Activated T-helper 17 cell treated with anti-CD3 and anti-CD28 coated beads, Interleukin-2, amount 50 U/mL, for 72 hours (primary cell): Measurements from ENCODE around the gene ZBTB48. TPM values are rescaled to one million over a fixed set of nuclear protein-coding genes. Genes with fewer than 3 reads are reported as not detected.
A peak's percentile ranks its signal among the peaks of the same experiment; 100 is the strongest.
"Not testable (repeated sequence)": the region's sequence is repeated elsewhere in the genome, so short reads cannot be mapped to it uniquely, and the experiment has no call there.

Source experiments
- ATAC-seq: fragments of 150-1000 bp; cut with Tn5 transposase; replicated peaks from 2 replicates; pipeline ENCODE4 v1.10.0; 2021; ENCODE audit warnings: mild to moderate bottlenecking, moderate library complexity
- H3K27ac Mint-ChIP-seq: one replicate; pipeline ENCODE4 v1.8.0; 2022; ENCODE audit warnings: mixed read lengths
- H3K27me3 Mint-ChIP-seq: one replicate; pipeline ENCODE4 v1.8.0; 2022; ENCODE audit warnings: mixed read lengths
- H3K36me3 Mint-ChIP-seq: one replicate; pipeline ENCODE4 v1.8.0; 2022; ENCODE audit warnings: low read depth, mild to moderate bottlenecking, mixed read lengths
- H3K4me1 Mint-ChIP-seq: one replicate; pipeline ENCODE4 v1.8.0; 2022; ENCODE audit warnings: mixed read lengths
- H3K4me3 Mint-ChIP-seq: one replicate; pipeline ENCODE4 v1.8.0; 2022; ENCODE audit warnings: mild to moderate bottlenecking, mixed read lengths
- H3K9me3 Mint-ChIP-seq: one replicate; pipeline ENCODE4 v1.8.0; 2022; ENCODE audit warnings: mixed read lengths
- total RNA-seq, 2 donors: library from RNA; stranded (reverse); gene quantifications; one replicate each; pipeline ENCODE4 v1.2.3, GENCODE V29; 2022

Gene ZBTB48
- total RNA-seq, 2 donors from 2014 or later, result 22.0 to 28.5 TPM

GRCh38 chr1:6624710-6625583 lies 45.2 kb downstream of the ZBTB48 start, which contains the start of gene THAP3:
Gene THAP3, plus strand, starts transcription at chr1:6624868. Its CDS starts 351 bp downstream, at chr1:6625219.
- no peaks in the 10 kb centered on the region for H3K9me3 Mint-ChIP-seq
- H3K27me3 Mint-ChIP-seq, result no peaks in the 10 kb centered on the region
- peaks cover 77% of the 10 kb centered on the region for H3K36me3 Mint-ChIP-seq
- peak; percentile 97 for ATAC-seq
- peaks cover 5% of the 10 kb centered on the region for H3K4me1 Mint-ChIP-seq
- H3K27ac Mint-ChIP-seq, result peak within 1 kb of the TSS; percentile 89
- peak within 1 kb of the TSS; percentile 88 for H3K4me3 Mint-ChIP-seq

- peak overlapping the region; percentile 89 for H3K27ac Mint-ChIP-seq
Observed at GRCh38 chr1:6625584-6626149, 45.9 kb downstream of the ZBTB48 start.

GRCh38 chr1:6627031-6627430 lies 47.2 kb downstream of the ZBTB48 start:
- no peaks in the 10 kb centered on the region for H3K27me3 Mint-ChIP-seq
- no peak overlapping the region for H3K27ac Mint-ChIP-seq
- no peaks in the 10 kb centered on the region for H3K9me3 Mint-ChIP-seq
- H3K4me3 Mint-ChIP-seq, result peak overlapping the region; percentile 88
- peaks cover 73% of the 10 kb centered on the region for H3K36me3 Mint-ChIP-seq
- ATAC-seq, result no peak
- H3K4me1 Mint-ChIP-seq, result peaks cover 5% of the 10 kb centered on the region

More at GRCh38 chr1:6625584-6626149, 45.9 kb downstream of the ZBTB48 start:
- peaks cover 5% of the 10 kb centered on the region for H3K4me1 Mint-ChIP-seq
- peak overlapping the region; percentile 88 for H3K4me3 Mint-ChIP-seq
- H3K27me3 Mint-ChIP-seq, result no peaks in the 10 kb centered on the region
- H3K9me3 Mint-ChIP-seq, result no peaks in the 10 kb centered on the region
- peak; percentile 48 for ATAC-seq
- H3K36me3 Mint-ChIP-seq, result peaks cover 77% of the 10 kb centered on the region

GRCh38 chr1:6627841-6628545 lies 48.2 kb downstream of the ZBTB48 start:
- H3K27me3 Mint-ChIP-seq, result no peaks in the 10 kb centered on the region
- H3K4me1 Mint-ChIP-seq, result peaks cover 5% of the 10 kb centered on the region
- peak overlapping the region; percentile 45 for H3K27ac Mint-ChIP-seq
- no peaks in the 10 kb centered on the region for H3K9me3 Mint-ChIP-seq
- H3K4me3 Mint-ChIP-seq, result peak overlapping the region; percentile 88
- ATAC-seq, result no peak
- peaks cover 73% of the 10 kb centered on the region for H3K36me3 Mint-ChIP-seq

GRCh38 chr1:6628971-6629479 lies 49.2 kb downstream of the ZBTB48 start:
- Mint-ChIP-seq H3K36me3 (peaks cover 76% of the 10 kb centered on the region), H3K27me3 (no peaks in the 10 kb centered on the region), H3K9me3 (no peaks in the 10 kb centered on the region), H3K4me3 (no peak overlapping the region), H3K27ac (no peak overlapping the region), H3K4me1 (peaks cover 5% of the 10 kb centered on the region)
- ATAC-seq, result no peak

GRCh38 chr1:6630027-6630426 lies 50.2 kb downstream of the ZBTB48 start:
- no peak for ATAC-seq
- Mint-ChIP-seq H3K4me1 (peaks cover 5% of the 10 kb centered on the region), H3K4me3 (no peak overlapping the region), H3K27ac (peak overlapping the region; percentile 78), H3K36me3 (peaks cover 86% of the 10 kb centered on the region), H3K9me3 (no peaks in the 10 kb centered on the region), H3K27me3 (no peaks in the 10 kb centered on the region)

GRCh38 chr1:6631058-6631457 lies 51.3 kb downstream of the ZBTB48 start:
- Mint-ChIP-seq H3K27me3 (no peaks in the 10 kb centered on the region), H3K9me3 (no peaks in the 10 kb centered on the region), H3K4me3 (no peak overlapping the region), H3K36me3 (peaks cover 85% of the 10 kb centered on the region), H3K27ac (no peak overlapping the region), H3K4me1 (peaks cover 5% of the 10 kb centered on the region)
- no peak for ATAC-seq

GRCh38 chr1:6632588-6633514 lies 53.1 kb downstream of the ZBTB48 start:
- Mint-ChIP-seq H3K4me1 (peaks cover 5% of the 10 kb centered on the region), H3K27ac (no peak overlapping the region), H3K27me3 (no peaks in the 10 kb centered on the region), H3K36me3 (peaks cover 86% of the 10 kb centered on the region), H3K4me3 (no peak overlapping the region), H3K9me3 (no peaks in the 10 kb centered on the region)
- ATAC-seq, result no peak

- Mint-ChIP-seq H3K9me3 (no peaks in the 10 kb centered on the region), H3K27me3 (no peaks in the 10 kb centered on the region), H3K4me3 (no peak overlapping the region), H3K4me1 (peaks cover 3% of the 10 kb centered on the region), H3K27ac (no peak overlapping the region), H3K36me3 (peaks cover 83% of the 10 kb centered on the region)
- ATAC-seq, result peak; percentile 58
Observed at GRCh38 chr1:6634371-6635052, 54.7 kb downstream of the ZBTB48 start.

- H3K27me3 Mint-ChIP-seq, result no peaks in the 10 kb centered on the region
- no peaks in the 10 kb centered on the region for H3K9me3 Mint-ChIP-seq
- H3K4me3 Mint-ChIP-seq, result no peak overlapping the region
- ATAC-seq, result no peak
- no peaks in the 10 kb centered on the region for H3K4me1 Mint-ChIP-seq
- peaks cover 83% of the 10 kb centered on the region for H3K36me3 Mint-ChIP-seq
- no peak overlapping the region for H3K27ac Mint-ChIP-seq
Observed at GRCh38 chr1:6635161-6635909, 55.5 kb downstream of the ZBTB48 start.

GRCh38 chr1:6635910-6636760 lies 56.3 kb downstream of the ZBTB48 start:
- no peak for ATAC-seq
- Mint-ChIP-seq H3K9me3 (no peaks in the 10 kb centered on the region), H3K36me3 (peaks cover 86% of the 10 kb centered on the region), H3K4me3 (no peak overlapping the region), H3K27ac (no peak overlapping the region), H3K27me3 (no peaks in the 10 kb centered on the region), H3K4me1 (no peaks in the 10 kb centered on the region)

- not testable (repeated sequence) for ATAC-seq
Observed at GRCh38 chr1:6636778-6637177, 57.0 kb downstream of the ZBTB48 start.

More at GRCh38 chr1:6636778-6637177, 57.0 kb downstream of the ZBTB48 start:
- H3K9me3 Mint-ChIP-seq, H3K27me3 Mint-ChIP-seq, H3K4me3 Mint-ChIP-seq, H3K4me1 Mint-ChIP-seq: not testable (repeated sequence)
- Mint-ChIP-seq H3K27ac (peak overlapping the region; percentile 46), H3K36me3 (peaks cover 87% of the 10 kb centered on the region)
